K562 (cell line): ENCODE measurements around the gene TMEM192. TPM values are rescaled to one million over a fixed set of nuclear protein-coding genes. Genes with fewer than 3 reads are reported as not detected.

Experiments used
- BMI1 ChIP-seq: fragments of 150-350 bp; IDR thresholded peaks from 2 replicates; pipeline ENCODE4 v1.6.1; 2014; ENCODE audit warnings: low read length
- HDAC1 ChIP-seq, 2 experiments: fragments of 450-650 bp; IDR thresholded peaks; 2 replicates each; pipeline ENCODE4 v1.6.1; 2016 to 2017; ENCODE audit warnings: inconsistent platforms in 1 of 2, mild to moderate bottlenecking in 1 of 2, moderate library complexity in 1 of 2
- PHB ChIP-seq: fragments of 250-450 bp; sonication (Bioruptor Pico); IDR thresholded peaks from 2 replicates; pipeline ENCODE4 v1.5.0; 2021
- RB1 ChIP-seq: fragments of 450-650 bp; IDR thresholded peaks from 2 replicates; pipeline ENCODE4 v1.6.1; 2017; ENCODE audit warnings: low read depth, mild to moderate bottlenecking
- RCOR1 ChIP-seq, 2 experiments: IDR thresholded peaks; 2 replicates each; pipeline ENCODE4 v1.6.1; 2012; ENCODE audit warnings: low read depth in 2 of 2, low read length in 2 of 2, borderline replicate concordance in 1 of 2, improper control_type of control experiment in 1 of 2
- TAF1 ChIP-seq: IDR thresholded peaks from 2 replicates; pipeline ENCODE4 v1.6.1; 2011; ENCODE audit warnings: mild to moderate bottlenecking, low read length, moderate library complexity; ENCODE audit not compliant: insufficient read depth, control insufficient read depth, severe bottlenecking; ENCODE audit errors: extremely low read depth
- USF2 ChIP-seq: sonication (generic); formaldehyde crosslinking; IDR thresholded peaks from 2 replicates; pipeline ENCODE4 v1.5.0; 2020; ENCODE audit warnings: missing genetic modification reagents
- ZBTB49 ChIP-seq: sonication (generic); formaldehyde crosslinking; IDR thresholded peaks from 2 replicates; pipeline ENCODE4 v1.8.0; 2022; ENCODE audit warnings: missing genetic modification reagents, mild to moderate bottlenecking, borderline replicate concordance
- ZNF408 ChIP-seq: fragments of 250-450 bp; sonication (Bioruptor Pico); IDR thresholded peaks from 2 replicates; pipeline ENCODE4 v1.4.0; 2020; ENCODE audit warnings: low read depth, mild to moderate bottlenecking, moderate library complexity
- ZNF436 ChIP-seq: fragments of 250-450, 450-650 bp; sonication (Bioruptor Pico); formaldehyde crosslinking; IDR thresholded peaks from 2 replicates; pipeline ENCODE4 v1.7.0; 2020; ENCODE audit warnings: mild to moderate bottlenecking
- ZNF512 ChIP-seq: IDR thresholded peaks from 2 replicates; pipeline ENCODE4 v1.6.1; 2016; ENCODE audit warnings: missing genetic modification characterization, missing compliant biosample characterization
- ZNF639 ChIP-seq, 2 experiments: fragments of 200-800 bp in 1 of 2; sonication (Bioruptor generic) in 1 of 2; sonication (generic) in 1 of 2; formaldehyde crosslinking in 1 of 2; IDR thresholded peaks in 1 of 2; conservative IDR thresholded peaks in 1 of 2; 2 replicates each; pipeline versions ENCODE4 v1.5.0 to v1.6.1; 2016 to 2020; ENCODE audit warnings: missing compliant biosample characterization in 1 of 2, missing genetic modification characterization in 1 of 2, missing genetic modification reagents in 1 of 2
- polyA plus RNA-seq, 8 experiments: library from polyadenylated mRNA; depleted of rRNA in 4 of 8; stranded (reverse) in 5 of 8; unstranded in 3 of 8; fragments of >200 nt; fragmentation: Nextera tagmentation in 2 of 8; fragmentation: Illumina TruSeq in 1 of 8; extraction: Ambion mirVana in 2 of 8; extraction: Trizol in 1 of 8; gene quantifications; 2 replicates each; pipeline versions ENCODE4 v1.2.1 to v1.2.3, GENCODE V29; 2011 to 2014; ENCODE audit warnings: inconsistent platforms in 1 of 8, missing spikeins in 1 of 8
- total RNA-seq, 7 experiments: library from RNA; depleted of rRNA in 6 of 7; stranded (reverse); fragments of >200 nt in 6 of 7; fragmentation: Illumina TruSeq in 2 of 7; extraction: Trizol in 2 of 7; gene quantifications; 2 replicates each; pipeline versions ENCODE4 v1.2.1 to v1.2.3, GENCODE V29; 2011 to 2021; ENCODE audit warnings: low replicate concordance in 1 of 7

Gene TMEM192
- total and polyA plus RNA-seq, 9 of the 15 experiments (the other 6 are each of a cell fraction or from before 2014, with no cell fraction given): 4.4 to 28.5 (median 13.3) TPM

- TF ChIP-seq ZNF512 (tag) (no peak), ZBTB49 (CRISPR knock-in tag) (0 out of 2 replicates have a peak, but pooled peaks have one; percentile 46), TAF1 (peak; percentile 72), ZNF436 (CRISPR knock-in tag) (no peak), RCOR1 (IDR thresholded peaks at IDR 0.05; ENCODE audit: borderline replicate concordance in 1 of 2, low read depth in 2 of 2, low read length in 2 of 2) (no peak), BMI1 (no peak), HDAC1 (IDR thresholded peaks at IDR 0.05) (peak in 1 of 2 experiments; percentile 96; a peak in 2 of 4 replicates), ZNF408 (no peak), PHB (CRISPR knock-in tag) (no peak), USF2 (CRISPR knock-in tag) (peak; percentile 93), ZNF639 (CRISPR knock-in tag; conservative IDR thresholded peaks at IDR 0.05 in 1 of 2, IDR thresholded peaks at IDR 0.05 in 1 of 2) (no peak), RB1 (peak; percentile 44)
Observed at GRCh38 chr4:165112368-165113121, at the start of gene TMEM192 (continued).
